Stimulated activated CD8-positive, alpha-beta memory T cell treated with anti-CD3 and anti-CD28 coated beads, Interleukin-4, amount 100 ng/mL, for 1 hour (primary cell): ENCODE measurements around the gene CDC42BPB.

Experiments used
- DNase-seq, 2 donors: peaks; one replicate each; pipeline ENCODE4 v3.0.0-alpha.2; 2020; ENCODE audit warnings: low read depth in 2 of 2, low spot score in 1 of 2

Gene CDC42BPB

GRCh38 chr14:102968306-102968705, 89.0 kb downstream of the CDC42BPB start:
- no peak for DNase-seq

- DNase-seq: no peak
These were observed 89.9 kb downstream of the CDC42BPB start for GRCh38 chr14:102967506-102967795.

GRCh38 chr14:102966681-102967505, 90.5 kb downstream of the CDC42BPB start:
- no peak for DNase-seq

GRCh38 chr14:102965971-102966655, 91.2 kb downstream of the CDC42BPB start:
- no peak for DNase-seq

GRCh38 chr14:102965282-102965681, 92.1 kb downstream of the CDC42BPB start:
- no peak for DNase-seq

GRCh38 chr14:102964152-102964730, 93.1 kb downstream of the CDC42BPB start:
- no peak for DNase-seq

GRCh38 chr14:102962111-102962627, 95.2 kb downstream of the CDC42BPB start:
- no peak for DNase-seq

GRCh38 chr14:102958461-102958860, 98.9 kb downstream of the CDC42BPB start:
- DNase-seq: no peak

GRCh38 chr14:102957222-102957621, 100.1 kb downstream of the CDC42BPB start:
- DNase-seq: no peak

GRCh38 chr14:102955636-102956408, 101.5 kb downstream of the CDC42BPB start:
- no peak for DNase-seq

GRCh38 chr14:102954081-102954789, 103.1 kb downstream of the CDC42BPB start:
- DNase-seq: no peak

GRCh38 chr14:102953100-102953499, 104.2 kb downstream of the CDC42BPB start:
- DNase-seq: no peak

- no peak for DNase-seq
These were observed 105.1 kb downstream of the CDC42BPB start for GRCh38 chr14:102952276-102952675.

GRCh38 chr14:102951799-102952198, 105.5 kb downstream of the CDC42BPB start:
- DNase-seq: no peak

GRCh38 chr14:102951034-102951433, 106.3 kb downstream of the CDC42BPB start:
- DNase-seq: no peak

GRCh38 chr14:102949801-102950451, 107.4 kb downstream of the CDC42BPB start:
- DNase-seq: no peak

- DNase-seq: no peak
These were observed 108.1 kb downstream of the CDC42BPB start for GRCh38 chr14:102949062-102949800.

- DNase-seq: no peak
These were observed 108.7 kb downstream of the CDC42BPB start for GRCh38 chr14:102948698-102949061.

GRCh38 chr14:102947321-102948103, 109.8 kb downstream of the CDC42BPB start:
- no peak for DNase-seq
